Endodermal cell (in vitro differentiated cells): Measurements from ENCODE around the gene BMP5. TPM values are rescaled to one million over a fixed set of nuclear protein-coding genes. Genes with fewer than 3 reads are reported as not detected.
"Not testable (repeated sequence)": the region's sequence is repeated elsewhere in the genome, so short reads cannot be mapped to it uniquely, and the experiment has no call there.

Experiments
- DNase-seq: peaks from one replicate; pipeline ENCODE4 v3.0.0-alpha.2; 2017
- H3K27ac ChIP-seq: 2 replicates; pipeline ENCODE4 v1.5.1; 2013; ENCODE audit warnings: mild to moderate bottlenecking, low read depth, low read length, moderate library complexity
- H3K27me3 ChIP-seq: 2 replicates; pipeline ENCODE4 v1.6.1; 2013; ENCODE audit warnings: mild to moderate bottlenecking, low read length, moderate library complexity; ENCODE audit not compliant: insufficient read depth, control insufficient read depth, poor library complexity, severe bottlenecking
- H3K36me3 ChIP-seq: 2 replicates; pipeline ENCODE4 v1.7.0; 2013; ENCODE audit warnings: mild to moderate bottlenecking, low read length, moderate library complexity; ENCODE audit not compliant: control insufficient read depth, insufficient read depth
- H3K4me1 ChIP-seq: one replicate; pipeline ENCODE4 v1.7.0; 2013; ENCODE audit warnings: low read length; ENCODE audit not compliant: control insufficient read depth, insufficient read depth
- H3K4me3 ChIP-seq: 2 replicates; pipeline ENCODE4 v1.5.1; 2013; ENCODE audit warnings: mild to moderate bottlenecking, low read length, moderate library complexity
- H3K9ac ChIP-seq: 2 replicates; pipeline ENCODE4 v1.6.1; 2013; ENCODE audit warnings: mild to moderate bottlenecking, low read length, moderate library complexity; ENCODE audit not compliant: poor library complexity, severe bottlenecking; ENCODE audit errors: extremely low read depth
- H3K9me3 ChIP-seq: 2 replicates; pipeline ENCODE4 v1.6.1; 2013; ENCODE audit warnings: mild to moderate bottlenecking, low read length, moderate library complexity; ENCODE audit not compliant: control insufficient read depth
- H3K27ac Mint-ChIP-seq: 2 replicates; pipeline ENCODE4 v1.8.0; 2020; ENCODE audit warnings: mixed read lengths
- H3K27me3 Mint-ChIP-seq: 2 replicates; pipeline ENCODE4 v1.8.0; 2021; ENCODE audit warnings: mild to moderate bottlenecking, mixed read lengths; ENCODE audit not compliant: insufficient read depth
- H3K36me3 Mint-ChIP-seq: 2 replicates; pipeline ENCODE4 v1.8.0; 2020; ENCODE audit warnings: low read depth, mixed read lengths
- H3K4me1 Mint-ChIP-seq: 2 replicates; pipeline ENCODE4 v1.8.0; 2020; ENCODE audit warnings: mixed read lengths
- H3K4me3 Mint-ChIP-seq: 2 replicates; pipeline ENCODE4 v1.8.0; 2020; ENCODE audit warnings: mild to moderate bottlenecking, moderate library complexity, mixed read lengths
- H3K9me3 Mint-ChIP-seq: 2 replicates; pipeline ENCODE4 v1.8.0; 2020; ENCODE audit warnings: mild to moderate bottlenecking, mixed read lengths
- WGBS, 2 experiments: methylation state at CpG; one replicate each; pipeline versions ENCODE4 v1.1.5 to v1.1.7; 2013; ENCODE audit warnings: missing lambda C conversion rate in 2 of 2, mixed read lengths in 1 of 2; ENCODE audit not compliant: insufficient coverage in 1 of 2, insufficient read length in 1 of 2; 5-methylcytosine and 5-hydroxymethylcytosine counted together
- total RNA-seq, 2 donors: library from RNA; stranded (reverse); fragmentation: NEBNext Ultra II Directional in 1 of 2; extraction: Animal tissue kit (Norgen Biotek cat#: 25700) in 1 of 2; gene quantifications; 2 replicates in 1 of 2; 3 replicates in 1 of 2; pipeline ENCODE4 v1.2.1, GENCODE V29; 2021
- TF ChIP-seq, protein P1 (sequence below): fragments of 200-600 bp; sonication (generic); conservative IDR thresholded peaks from 2 replicates; pipeline ENCODE4 v1.5.0; 2021; ENCODE audit warnings: antibody characterized with exemption, mild to moderate bottlenecking

The BMP5 gene
- total RNA-seq, 2 donors from 2014 or later, result 0.73 to 0.84 TPM

DNA sequence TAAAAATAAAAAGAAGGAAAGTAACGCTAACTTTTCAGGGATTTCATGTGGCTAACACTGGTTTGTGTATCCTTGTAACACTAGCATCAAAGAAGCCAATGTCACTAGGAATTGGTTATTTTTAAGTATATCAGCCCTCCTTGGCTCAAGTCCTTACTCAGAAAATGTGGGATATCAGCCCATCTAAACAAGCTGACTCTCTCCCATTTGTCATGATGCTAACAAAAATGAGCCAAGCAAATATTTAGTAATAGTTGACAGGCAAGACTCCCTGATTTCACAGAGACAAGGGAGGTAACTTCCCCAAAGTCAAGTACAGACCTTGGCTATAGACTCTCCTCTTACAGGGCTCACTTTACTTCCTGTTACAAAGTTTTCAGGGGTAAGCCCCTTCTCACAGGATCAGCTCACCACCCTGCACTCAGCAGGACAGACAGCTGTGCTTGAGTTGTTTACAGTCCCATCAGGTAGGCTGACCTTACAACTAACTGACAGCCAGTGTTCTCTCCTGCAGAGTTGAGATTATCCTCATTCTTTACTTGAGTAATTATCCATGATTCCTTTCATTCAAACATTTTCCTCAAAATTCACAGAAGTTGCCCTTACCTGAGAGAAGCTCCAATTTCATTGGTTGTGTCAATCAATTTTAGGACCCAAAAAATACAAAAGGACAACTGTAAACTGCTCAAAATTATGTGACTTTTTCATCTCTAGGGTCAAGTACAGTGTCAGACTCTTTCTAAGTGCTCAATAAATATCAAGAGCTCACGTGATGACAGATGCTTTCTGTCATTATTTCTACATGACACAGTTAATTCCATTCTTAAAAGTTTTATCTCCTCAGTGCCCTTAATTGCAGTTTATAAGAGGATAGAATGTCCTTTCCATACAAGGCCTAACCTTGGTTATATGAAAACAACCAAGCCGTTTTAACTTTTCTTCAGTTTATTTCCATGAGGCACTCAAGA lies 38.1 kb upstream of the BMP5 start:
- Histone ChIP-seq H3K9me3 (peaks cover 23% of the 10 kb centered on the region), H3K4me1 (peaks cover 4% of the 10 kb centered on the region), H3K27ac (no peak overlapping the region), H3K9ac (no peak overlapping the region), H3K27me3 (no peaks in the 10 kb centered on the region), H3K4me3 (no peak overlapping the region), H3K36me3 (no peaks in the 10 kb centered on the region)
- Mint-ChIP-seq H3K36me3 (no peaks in the 10 kb centered on the region), H3K27ac (no peak overlapping the region), H3K4me1 (peaks cover 11% of the 10 kb centered on the region), H3K9me3 (peaks cover 17% of the 10 kb centered on the region), H3K4me3 (no peak overlapping the region), H3K27me3 (no peaks in the 10 kb centered on the region)
- whole genome bisulfite sequencing, 2 experiments, result 79 to 80% methylated on average over 2 to 3 of the region's 3 CpGs
- TF ChIP-seq, protein P1, sequence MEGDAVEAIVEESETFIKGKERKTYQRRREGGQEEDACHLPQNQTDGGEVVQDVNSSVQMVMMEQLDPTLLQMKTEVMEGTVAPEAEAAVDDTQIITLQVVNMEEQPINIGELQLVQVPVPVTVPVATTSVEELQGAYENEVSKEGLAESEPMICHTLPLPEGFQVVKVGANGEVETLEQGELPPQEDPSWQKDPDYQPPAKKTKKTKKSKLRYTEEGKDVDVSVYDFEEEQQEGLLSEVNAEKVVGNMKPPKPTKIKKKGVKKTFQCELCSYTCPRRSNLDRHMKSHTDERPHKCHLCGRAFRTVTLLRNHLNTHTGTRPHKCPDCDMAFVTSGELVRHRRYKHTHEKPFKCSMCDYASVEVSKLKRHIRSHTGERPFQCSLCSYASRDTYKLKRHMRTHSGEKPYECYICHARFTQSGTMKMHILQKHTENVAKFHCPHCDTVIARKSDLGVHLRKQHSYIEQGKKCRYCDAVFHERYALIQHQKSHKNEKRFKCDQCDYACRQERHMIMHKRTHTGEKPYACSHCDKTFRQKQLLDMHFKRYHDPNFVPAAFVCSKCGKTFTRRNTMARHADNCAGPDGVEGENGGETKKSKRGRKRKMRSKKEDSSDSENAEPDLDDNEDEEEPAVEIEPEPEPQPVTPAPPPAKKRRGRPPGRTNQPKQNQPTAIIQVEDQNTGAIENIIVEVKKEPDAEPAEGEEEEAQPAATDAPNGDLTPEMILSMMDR, result no peak
- peak; percentile 67 for DNase-seq

DNA sequence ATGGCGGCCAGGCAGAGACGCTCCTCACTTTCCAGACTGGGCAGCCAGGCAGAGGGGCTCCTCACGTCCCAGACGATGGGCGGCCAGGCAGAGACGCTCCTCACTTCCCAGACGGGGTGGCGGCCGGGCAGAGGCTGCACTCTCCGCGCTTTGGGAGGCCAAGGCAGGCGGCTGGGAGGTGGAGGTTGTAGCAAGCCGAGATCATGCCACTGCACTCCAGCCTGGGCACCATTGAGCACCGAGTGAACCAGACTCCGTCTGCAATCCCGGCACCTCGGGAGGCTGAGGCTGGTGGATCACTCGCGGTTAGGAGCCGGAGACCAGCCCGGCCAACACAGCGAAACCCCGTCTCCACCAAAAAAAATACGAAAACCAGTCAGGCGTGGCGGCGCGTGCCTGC lies 35.1 kb upstream of the BMP5 start:
- H3K36me3 ChIP-seq, H3K36me3 Mint-ChIP-seq, H3K4me1 Mint-ChIP-seq, H3K4me3 Mint-ChIP-seq, H3K27me3 Mint-ChIP-seq, H3K4me1 ChIP-seq, H3K27ac ChIP-seq, DNase-seq, H3K27me3 ChIP-seq, H3K9ac ChIP-seq, H3K27ac Mint-ChIP-seq, H3K4me3 ChIP-seq: not testable (repeated sequence)
- 96% methylated on average over 24 of the region's 28 CpGs; no CpG with 5 or more reads in 1 of the 2 experiments for WGBS, 2 experiments
- H3K9me3 ChIP-seq, result peaks cover 23% of the 10 kb centered on the region
- H3K9me3 Mint-ChIP-seq, result peaks cover 17% of the 10 kb centered on the region

DNA sequence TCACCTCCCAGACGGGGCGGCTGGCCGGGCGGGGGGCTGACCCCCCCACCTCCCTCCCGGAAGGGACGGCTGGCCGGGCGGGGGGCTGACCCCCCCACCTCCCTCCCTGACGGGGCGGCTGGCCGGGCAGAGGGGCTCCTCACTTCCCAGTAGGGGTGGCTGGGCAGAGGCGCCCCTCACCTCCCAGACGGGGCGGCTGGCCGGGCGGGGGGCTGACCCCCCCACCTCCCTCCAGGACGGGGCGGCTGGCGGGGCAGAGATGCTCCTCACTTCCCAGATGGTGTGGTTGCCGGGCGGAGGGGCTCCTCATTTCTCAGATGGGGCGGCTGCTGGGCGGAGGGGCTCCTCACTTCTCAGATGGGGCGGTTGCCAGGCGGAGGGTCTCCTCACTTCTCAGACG lies 34.5 kb upstream of the BMP5 start:
- not testable (repeated sequence) for H3K4me1 ChIP-seq, H3K4me3 ChIP-seq, H3K27me3 ChIP-seq, H3K9ac ChIP-seq, H3K36me3 ChIP-seq, H3K4me3 Mint-ChIP-seq, H3K36me3 Mint-ChIP-seq, DNase-seq, H3K27ac Mint-ChIP-seq, H3K4me1 Mint-ChIP-seq, H3K27ac ChIP-seq, H3K27me3 Mint-ChIP-seq
- 94 to 100% methylated on average over 2 to 23 of the region's 26 CpGs for WGBS, 2 experiments
- H3K9me3 Mint-ChIP-seq, result peaks cover 17% of the 10 kb centered on the region
- H3K9me3 ChIP-seq, result peaks cover 23% of the 10 kb centered on the region

DNA sequence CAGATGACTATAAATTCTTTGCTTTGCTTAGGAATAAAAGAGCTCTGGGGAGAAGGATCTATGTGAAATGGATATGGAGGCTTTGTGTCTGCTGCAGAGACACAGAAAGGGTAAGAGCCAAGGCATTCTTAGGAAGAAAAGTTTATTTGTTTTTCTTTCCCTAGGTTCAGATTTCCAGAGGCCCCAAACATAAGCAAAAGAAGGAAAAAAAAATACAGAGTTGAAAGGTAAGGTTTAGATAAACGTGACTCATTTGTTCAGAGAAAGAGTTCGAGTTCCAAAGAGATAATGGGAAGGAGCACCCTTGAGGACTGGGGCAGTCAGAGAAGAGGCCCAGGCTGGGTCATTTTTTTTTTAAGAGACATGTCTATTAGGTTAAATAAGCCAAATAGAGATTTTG lies 27.4 kb upstream of the BMP5 start:
- Histone ChIP-seq H3K9me3 (no peaks in the 10 kb centered on the region), H3K27me3 (no peaks in the 10 kb centered on the region), H3K27ac (no peak overlapping the region), H3K9ac (no peak overlapping the region), H3K4me3 (no peak overlapping the region), H3K4me1 (peaks cover 4% of the 10 kb centered on the region), H3K36me3 (no peaks in the 10 kb centered on the region)
- H3K27ac Mint-ChIP-seq, result no peak overlapping the region
- no peak for DNase-seq
- no peaks in the 10 kb centered on the region for H3K36me3 Mint-ChIP-seq
- H3K4me1 Mint-ChIP-seq, result peaks cover 7% of the 10 kb centered on the region
- no peak overlapping the region for H3K4me3 Mint-ChIP-seq
- TF ChIP-seq, protein P1, result no peak
- peaks cover 26% of the 10 kb centered on the region for H3K27me3 Mint-ChIP-seq
- WGBS, 2 experiments, result 77 to 92% methylated on average over 2 of the region's 2 CpGs
- H3K9me3 Mint-ChIP-seq, result no peaks in the 10 kb centered on the region
